HepG2 (cell line): ENCODE results near the gene PDE3A. TPM values are rescaled to one million over a fixed set of nuclear protein-coding genes. Genes with fewer than 3 reads are reported as not detected.

ENCODE experiments used
- ATAC-seq: fragments of 200-7000 bp; cut with Tn5 transposase; 3 replicates; pipeline ENCODE4 v1.9.1; 2020; ENCODE audit warnings: mild to moderate bottlenecking, moderate library complexity
- BruUV-seq: library from RNA; stranded (reverse); fragments of 400-500 nt; replicated peaks from 2 replicates; lab custom pipeline; 2021; lab: Mats Ljungman, UMichigan
- CTCF ChIA-PET: fragments of 300-600 bp; formaldehyde crosslinking; extraction: SDS; loops from one replicate; lab custom pipeline; 2021; ENCODE audit warnings: low total read pairs, inconsistent platforms, low intra/inter-chr PET ratio; lab: Yijun Ruan, JAX
- POLR2A ChIA-PET: fragments of 350-600 bp; sonication (Branson Sonifier 250); formaldehyde crosslinking; loops from one replicate; lab custom pipeline; 2020; ENCODE audit warnings: antibody characterized with exemption, inconsistent platforms; lab: Yijun Ruan, JAX
- DNase-seq: peaks from one replicate; pipeline ENCODE4 v3.0.0-alpha.2; 2015; ENCODE audit warnings: low spot score
- FAIRE-seq: peaks from 3 replicates; lab custom pipeline; 2011; peaks lifted over from hg19 to GRCh38; lab: Jason Lieb, UNC
- H2AFZ ChIP-seq: one replicate; pipeline ENCODE4 v1.6.1; 2011; ENCODE audit warnings: low read length, inconsistent platforms
- H3K27ac ChIP-seq: fragments of 300-600 bp; 3 replicates; pipeline ENCODE4 v1.8.0; 2011; ENCODE audit warnings: mixed run types, mild to moderate bottlenecking, mixed read lengths, low read length, inconsistent platforms; ENCODE audit not compliant: insufficient read depth; ENCODE audit errors: extremely low read length
- H3K27me3 ChIP-seq, 2 experiments: fragments of 200-600 bp in 1 of 2; 2 replicates in 1 of 2; 3 replicates in 1 of 2; pipeline versions ENCODE4 v1.6.0 to v1.8.0; 2011; ENCODE audit warnings: low read length in 2 of 2, mild to moderate bottlenecking in 2 of 2, moderate library complexity in 2 of 2, inconsistent platforms in 1 of 2; ENCODE audit not compliant: insufficient read depth in 2 of 2, control insufficient read depth in 1 of 2
- H3K36me3 ChIP-seq, 2 experiments: fragments of 200-600 bp in 1 of 2; replicated peaks in 1 of 2; 2 replicates in 1 of 2; 3 replicates in 1 of 2; pipeline versions ENCODE4 v1.5.1 to v1.8.0; 2011; ENCODE audit warnings: low read length in 2 of 2, inconsistent platforms in 1 of 2; ENCODE audit not compliant: insufficient read depth in 2 of 2, control insufficient read depth in 1 of 2
- H3K4me1 ChIP-seq: 2 replicates; pipeline ENCODE4 v1.5.1; 2012; ENCODE audit warnings: low read length, inconsistent platforms; ENCODE audit not compliant: insufficient read depth
- H3K4me2 ChIP-seq: 2 replicates; pipeline ENCODE4 v1.6.0; 2011; ENCODE audit warnings: low read depth, low read length, inconsistent platforms
- H3K4me3 ChIP-seq, 3 experiments: fragments of 200-600 bp in 1 of 3; sonication (generic), shearing (Covaris generic) in 1 of 3; replicated peaks in 1 of 3; 2 replicates each; pipeline ENCODE4 v1.5.1; 2011 to 2016; ENCODE audit warnings: low read length in 3 of 3, inconsistent platforms in 2 of 3, low read depth in 2 of 3, mild to moderate bottlenecking in 2 of 3, control low read depth in 1 of 3, mixed read lengths in 1 of 3; ENCODE audit not compliant: insufficient read depth in 1 of 3
- H3K79me2 ChIP-seq: one replicate; pipeline ENCODE4 v1.6.1; 2011; ENCODE audit warnings: low read length, inconsistent platforms; ENCODE audit not compliant: insufficient read depth
- H3K9ac ChIP-seq: 2 replicates; pipeline ENCODE4 v1.6.0; 2011; ENCODE audit warnings: mild to moderate bottlenecking, low read depth, low read length, inconsistent platforms; ENCODE audit not compliant: insufficient read depth
- H3K9me3 ChIP-seq: 2 replicates; pipeline ENCODE4 v1.5.1; 2012; ENCODE audit warnings: mild to moderate bottlenecking, low read length
- H4K20me1 ChIP-seq: 2 replicates; pipeline ENCODE4 v1.6.0; 2011; ENCODE audit warnings: inconsistent platforms, mild to moderate bottlenecking, low read length, moderate library complexity; ENCODE audit not compliant: insufficient read depth
- CHD2 ChIP-seq: IDR thresholded peaks from 2 replicates; pipeline ENCODE4 v1.6.1; 2011; ENCODE audit warnings: low read depth, low read length, improper control_type of control experiment
- ETV6 ChIP-seq: sonication (generic); formaldehyde crosslinking; conservative IDR thresholded peaks from 2 replicates; pipeline ENCODE4 v1.4.0; 2020; ENCODE audit warnings: missing genetic modification reagents
- HMG20B ChIP-seq: conservative IDR thresholded peaks from 2 replicates; pipeline ENCODE4 v1.6.1; 2016; ENCODE audit warnings: missing genetic modification reagents, missing compliant biosample characterization
- KDM5A ChIP-seq: fragments of 200-600 bp; sonication (generic); IDR thresholded peaks from 2 replicates; pipeline ENCODE4 v1.7.0; 2018; ENCODE audit warnings: antibody characterized with exemption, mild to moderate bottlenecking, low read length, borderline replicate concordance
- NCOA5 ChIP-seq: sonication (generic); formaldehyde crosslinking; IDR thresholded peaks from 2 replicates; pipeline ENCODE4 v1.4.0; 2020; ENCODE audit warnings: missing genetic modification reagents
- YEATS2 ChIP-seq: sonication (generic); formaldehyde crosslinking; IDR thresholded peaks from 2 replicates; pipeline ENCODE4 v1.4.0; 2020; ENCODE audit warnings: missing genetic modification reagents, borderline replicate concordance
- ZBTB1 ChIP-seq: sonication (generic); formaldehyde crosslinking; IDR thresholded peaks from 2 replicates; pipeline ENCODE4 v1.4.0; 2020; ENCODE audit warnings: missing genetic modification reagents, borderline replicate concordance
- ZNF652 ChIP-seq: IDR thresholded peaks from 2 replicates; pipeline ENCODE4 v1.6.1; 2016; ENCODE audit warnings: low read depth, borderline replicate concordance
- WGBS: methylation state at CpG from one replicate; pipeline ENCODE4 v1.1.6; 2017; ENCODE audit warnings: low lambda C conversion rate; 5-methylcytosine and 5-hydroxymethylcytosine counted together
- in situ Hi-C: cut with HindIII; loops from 2 replicates; pipeline ENCODE4 v1.10.0; 2017; ENCODE audit warnings: low pct_unique_long_range_greater_than_20kb; ENCODE audit not compliant: extremely low pct_ligation_motif_present
- intact Hi-C: fragments of 100-400 bp; cut with micrococcal nuclease; formaldehyde crosslinking; loops from one replicate; pipeline ENCODE4 v1.10.0; 2022; ENCODE audit not compliant: unreplicated experiment
- polyA plus RNA-seq, 8 experiments: library from polyadenylated mRNA; depleted of rRNA in 3 of 8; stranded (reverse) in 7 of 8; unstranded in 1 of 8; fragments of >200 nt; fragmentation: Illumina TruSeq in 4 of 8; extraction: Trizol in 4 of 8; gene quantifications; 2 replicates each; pipeline versions ENCODE4 v1.2.1 to v1.2.3, GENCODE V29; 2011 to 2016; ENCODE audit warnings: low read depth in 4 of 8, missing spikeins in 1 of 8, mixed read lengths in 1 of 8; ENCODE audit not compliant: insufficient read depth in 1 of 8
- total RNA-seq, 5 experiments: library from RNA; depleted of rRNA; stranded (reverse); fragments of >200 nt; fragmentation: Illumina TruSeq; extraction: Trizol; gene quantifications; 2 replicates each; pipeline ENCODE4 v1.2.3, GENCODE V29; 2016; ENCODE audit warnings: low read depth in 1 of 5
- TF ChIP-seq, protein P1 (sequence below): sonication (generic); formaldehyde crosslinking; IDR thresholded peaks from 2 replicates; pipeline ENCODE4 v1.5.0; 2020; ENCODE audit warnings: missing genetic modification reagents
- TF ChIP-seq, protein P2 (sequence below): sonication (generic); formaldehyde crosslinking; conservative IDR thresholded peaks from 2 replicates; pipeline ENCODE4 v1.8.1; 2023; ENCODE audit warnings: missing genetic modification reagents
- TF ChIP-seq, protein P3 (sequence below), 2 experiments: sonication (generic) in 1 of 2; formaldehyde crosslinking in 1 of 2; IDR thresholded peaks; 2 replicates each; pipeline versions ENCODE4 v1.4.0 to v1.6.1; 2016 to 2020; ENCODE audit warnings: borderline replicate concordance in 1 of 2, low read depth in 1 of 2, mild to moderate bottlenecking in 1 of 2, missing genetic modification reagents in 1 of 2

PDE3A gene
- total and polyA plus RNA-seq, 2 of the 13 experiments (the other 11 are each of a cell fraction or from before 2014, with no cell fraction given) = 0.77 to 1.5 TPM

DNA sequence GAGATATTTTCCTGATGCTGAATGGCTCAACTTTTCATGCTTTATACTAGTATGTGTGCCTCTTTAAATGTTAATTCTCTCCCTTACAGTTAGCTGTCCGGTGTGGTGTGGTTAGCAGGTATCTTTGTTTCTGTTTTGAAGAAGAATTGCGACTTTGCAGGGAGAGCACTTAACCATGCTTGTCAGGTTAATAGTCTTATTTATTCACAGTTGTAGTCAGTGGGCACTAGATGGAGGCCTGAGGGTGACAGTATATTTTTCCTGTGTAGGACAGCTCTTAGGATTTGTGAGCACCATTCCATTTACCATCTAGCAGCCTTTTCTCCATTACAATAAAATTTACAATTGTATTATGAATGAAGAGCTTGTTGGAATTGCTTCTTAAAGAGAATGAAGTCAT lies 34.9 kb downstream of the PDE3A start:
- no peak overlapping the region for H2AFZ ChIP-seq
- BruUV-seq = no TSS peak
- in situ Hi-C loops (no loop called here), intact Hi-C loops (no loop called here)
- H3K9ac ChIP-seq = no peak overlapping the region
- H3K27ac ChIP-seq = no peak overlapping the region
- ATAC-seq = no peak
- H3K36me3 ChIP-seq = no peaks in the 10 kb centered on the region
- 33% methylated on average over 2 of the region's 2 CpGs for WGBS
- ChIA-PET POLR2A (no interaction called here), CTCF (no interaction called here)
- FAIRE-seq = no peak
- H3K4me2 ChIP-seq = no peak overlapping the region
- no peaks in the 10 kb centered on the region for H3K9me3 ChIP-seq
- no peaks in the 10 kb centered on the region for H4K20me1 ChIP-seq
- no peak for TF ChIP-seq KDM5A
- TF ChIP-seq YEATS2 (CRISPR knock-in tag) = no peak
- no peak for TF ChIP-seq NCOA5 (CRISPR knock-in tag)
- TF ChIP-seq HMG20B (CRISPR knock-in tag) = no peak
- no peak for TF ChIP-seq ETV6 (CRISPR knock-in tag)
- TF ChIP-seq ZBTB1 = no peak
- H3K4me1 ChIP-seq = no peaks in the 10 kb centered on the region
- H3K4me3 ChIP-seq = no peak overlapping the region
- H3K27me3 ChIP-seq = no peaks in the 10 kb centered on the region
- no peak for DNase-seq
- H3K79me2 ChIP-seq = no peaks in the 10 kb centered on the region

DNA sequence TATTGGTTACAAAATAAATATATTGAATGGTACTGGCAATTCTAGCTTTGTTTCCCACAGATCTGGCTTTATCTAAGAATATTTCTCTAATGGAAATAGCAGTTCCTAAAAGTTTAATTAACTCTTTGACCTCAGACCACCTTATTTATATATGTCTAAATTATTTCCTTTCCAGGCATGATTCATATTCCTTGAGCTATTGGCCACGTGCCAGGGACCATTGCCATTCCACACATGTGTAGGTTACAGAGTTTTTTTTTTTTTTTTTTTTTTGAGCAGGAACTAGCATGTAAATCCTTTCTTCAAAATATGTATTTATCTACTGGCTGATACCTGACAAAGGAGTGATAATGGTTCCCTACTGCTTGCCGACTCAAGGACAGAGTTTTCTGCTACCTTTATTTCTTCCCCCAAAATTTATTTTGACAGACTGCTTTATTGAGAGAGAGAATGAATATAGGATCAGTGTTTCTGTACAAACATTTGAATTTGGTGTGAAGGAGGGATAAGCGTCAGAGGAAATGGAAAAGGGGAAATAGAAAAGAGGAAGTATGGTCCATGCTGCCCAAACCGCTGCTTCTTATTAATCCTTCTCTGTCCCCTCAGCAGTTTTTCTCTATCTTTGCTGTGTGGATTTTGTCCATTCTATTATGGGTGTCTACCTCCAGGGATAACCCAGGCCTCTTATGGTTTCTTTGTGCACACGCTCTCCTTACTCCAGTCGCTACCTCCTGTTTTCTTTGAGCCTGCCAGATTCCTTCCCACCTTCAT lies 36.4 kb downstream of the PDE3A start:
- ChIA-PET POLR2A (no interaction called here), CTCF (no interaction called here)
- H4K20me1 ChIP-seq = no peaks in the 10 kb centered on the region
- H3K79me2 ChIP-seq = no peaks in the 10 kb centered on the region
- ATAC-seq (no peak), DNase-seq (no peak), FAIRE-seq (no peak)
- no peak overlapping the region for H3K27ac ChIP-seq
- intact Hi-C loops (no loop called here), in situ Hi-C loops (no loop called here)
- H3K4me2 ChIP-seq = no peak overlapping the region
- no peak overlapping the region for H2AFZ ChIP-seq
- no TSS peak for BruUV-seq
- no peaks in the 10 kb centered on the region for H3K27me3 ChIP-seq
- H3K4me1 ChIP-seq = no peaks in the 10 kb centered on the region
- no peaks in the 10 kb centered on the region for H3K36me3 ChIP-seq
- no peaks in the 10 kb centered on the region for H3K9me3 ChIP-seq
- H3K9ac ChIP-seq = no peak overlapping the region
- 24% methylated on average over 6 of the region's 6 CpGs for WGBS
- no peak overlapping the region for H3K4me3 ChIP-seq
- TF ChIP-seq, protein P1, sequence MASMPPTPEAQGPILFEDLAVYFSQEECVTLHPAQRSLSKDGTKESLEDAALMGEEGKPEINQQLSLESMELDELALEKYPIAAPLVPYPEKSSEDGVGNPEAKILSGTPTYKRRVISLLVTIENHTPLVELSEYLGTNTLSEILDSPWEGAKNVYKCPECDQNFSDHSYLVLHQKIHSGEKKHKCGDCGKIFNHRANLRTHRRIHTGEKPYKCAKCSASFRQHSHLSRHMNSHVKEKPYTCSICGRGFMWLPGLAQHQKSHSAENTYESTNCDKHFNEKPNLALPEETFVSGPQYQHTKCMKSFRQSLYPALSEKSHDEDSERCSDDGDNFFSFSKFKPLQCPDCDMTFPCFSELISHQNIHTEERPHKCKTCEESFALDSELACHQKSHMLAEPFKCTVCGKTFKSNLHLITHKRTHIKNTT (CRISPR knock-in tag) = no peak
- TF ChIP-seq, protein P2, sequence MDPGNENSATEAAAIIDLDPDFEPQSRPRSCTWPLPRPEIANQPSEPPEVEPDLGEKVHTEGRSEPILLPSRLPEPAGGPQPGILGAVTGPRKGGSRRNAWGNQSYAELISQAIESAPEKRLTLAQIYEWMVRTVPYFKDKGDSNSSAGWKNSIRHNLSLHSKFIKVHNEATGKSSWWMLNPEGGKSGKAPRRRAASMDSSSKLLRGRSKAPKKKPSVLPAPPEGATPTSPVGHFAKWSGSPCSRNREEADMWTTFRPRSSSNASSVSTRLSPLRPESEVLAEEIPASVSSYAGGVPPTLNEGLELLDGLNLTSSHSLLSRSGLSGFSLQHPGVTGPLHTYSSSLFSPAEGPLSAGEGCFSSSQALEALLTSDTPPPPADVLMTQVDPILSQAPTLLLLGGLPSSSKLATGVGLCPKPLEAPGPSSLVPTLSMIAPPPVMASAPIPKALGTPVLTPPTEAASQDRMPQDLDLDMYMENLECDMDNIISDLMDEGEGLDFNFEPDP (CRISPR knock-in tag) = no peak
- TF ChIP-seq ZNF652 (no peak), CHD2 (no peak)
- TF ChIP-seq, protein P3, sequence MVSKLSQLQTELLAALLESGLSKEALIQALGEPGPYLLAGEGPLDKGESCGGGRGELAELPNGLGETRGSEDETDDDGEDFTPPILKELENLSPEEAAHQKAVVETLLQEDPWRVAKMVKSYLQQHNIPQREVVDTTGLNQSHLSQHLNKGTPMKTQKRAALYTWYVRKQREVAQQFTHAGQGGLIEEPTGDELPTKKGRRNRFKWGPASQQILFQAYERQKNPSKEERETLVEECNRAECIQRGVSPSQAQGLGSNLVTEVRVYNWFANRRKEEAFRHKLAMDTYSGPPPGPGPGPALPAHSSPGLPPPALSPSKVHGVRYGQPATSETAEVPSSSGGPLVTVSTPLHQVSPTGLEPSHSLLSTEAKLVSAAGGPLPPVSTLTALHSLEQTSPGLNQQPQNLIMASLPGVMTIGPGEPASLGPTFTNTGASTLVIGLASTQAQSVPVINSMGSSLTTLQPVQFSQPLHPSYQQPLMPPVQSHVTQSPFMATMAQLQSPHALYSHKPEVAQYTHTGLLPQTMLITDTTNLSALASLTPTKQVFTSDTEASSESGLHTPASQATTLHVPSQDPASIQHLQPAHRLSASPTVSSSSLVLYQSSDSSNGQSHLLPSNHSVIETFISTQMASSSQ (IDR thresholded peaks at IDR 0.05; ENCODE audit: low read depth) = no peak
- TF ChIP-seq, protein P3 (CRISPR knock-in tag; IDR thresholded peaks at IDR 0.05; ENCODE audit: borderline replicate concordance) = no peak
